Panc1 (cell line): ENCODE data around the gene AHCTF1. TPM values are rescaled to one million over a fixed set of nuclear protein-coding genes. Genes with fewer than 3 reads are reported as not detected.

Source experiments
- ATAC-seq: fragments of 200-7000 bp; cut with Tn5 transposase; 2 replicates; pipeline ENCODE4 v1.9.1; 2020; ENCODE audit warnings: mild to moderate bottlenecking, moderate library complexity
- BruUV-seq: library from RNA; stranded (reverse); fragments of 400-500 nt; replicated peaks from 2 replicates; lab custom pipeline; 2021; lab: Mats Ljungman, UMichigan
- CTCF ChIA-PET: fragments of 300-600 bp; sonication (Branson Sonifier 250); formaldehyde crosslinking; loops from one replicate; lab custom pipeline; 2022; ENCODE audit warnings: antibody characterized with exemption; lab: Charles Lee
- POLR2A ChIA-PET: fragments of 300-600 bp; sonication (Branson Sonifier 250); formaldehyde crosslinking; loops from one replicate; lab custom pipeline; 2022; ENCODE audit warnings: antibody characterized with exemption; lab: Charles Lee
- DNase-seq: peaks from one replicate; pipeline ENCODE4 v3.0.0-alpha.2; 2010; ENCODE audit warnings: low read depth, low spot score
- H3K27ac ChIP-seq: 2 replicates; pipeline ENCODE4 v1.5.1; 2011; ENCODE audit warnings: mild to moderate bottlenecking, low read length, inconsistent platforms
- H3K27me3 ChIP-seq: fragments of 200-500 bp; sonication (Bioruptor generic); 2 replicates; pipeline ENCODE4 v1.6.0; 2014; ENCODE audit warnings: low read length, inconsistent platforms; ENCODE audit not compliant: control insufficient read depth, insufficient read depth
- H3K36me3 ChIP-seq: fragments of 200-500 bp; sonication (Bioruptor generic); 2 replicates; pipeline ENCODE4 v1.5.1; 2014; ENCODE audit warnings: inconsistent platforms, mild to moderate bottlenecking, low read length, moderate library complexity; ENCODE audit not compliant: control insufficient read depth, insufficient read depth
- H3K4me1 ChIP-seq: 2 replicates; pipeline ENCODE4 v1.5.1; 2011; ENCODE audit warnings: inconsistent platforms, mild to moderate bottlenecking, low read length, moderate library complexity; ENCODE audit not compliant: control insufficient read depth, insufficient read depth
- H3K4me3 ChIP-seq, 2 experiments: 2 replicates each; pipeline ENCODE4 v1.5.1; 2011 to 2012; ENCODE audit warnings: low read depth in 2 of 2, low read length in 2 of 2, mild to moderate bottlenecking in 2 of 2, inconsistent platforms in 1 of 2, moderate library complexity in 1 of 2
- H3K9me3 ChIP-seq: fragments of 200-500 bp; sonication (Bioruptor generic); 2 replicates; pipeline ENCODE4 v1.5.1; 2014; ENCODE audit warnings: low read depth, mild to moderate bottlenecking, inconsistent platforms, low read length, moderate library complexity; ENCODE audit not compliant: control insufficient read depth, insufficient read depth
- CTCF ChIP-seq: fragments of 450-650 bp; IDR thresholded peaks from 2 replicates; pipeline ENCODE4 v1.5.1; 2017; ENCODE audit warnings: mild to moderate bottlenecking
- POLR2AphosphoS5 ChIP-seq: IDR thresholded peaks from 2 replicates; pipeline ENCODE4 v1.6.1; 2012; ENCODE audit warnings: mild to moderate bottlenecking, low read depth, low read length, moderate library complexity
- REST ChIP-seq, 2 experiments: IDR thresholded peaks; 2 replicates each; pipeline ENCODE4 v1.6.1; 2011 to 2012; ENCODE audit warnings: low read depth in 2 of 2, control low read depth in 1 of 2, low read length in 1 of 2, mild to moderate bottlenecking in 1 of 2, moderate library complexity in 1 of 2; ENCODE audit not compliant: insufficient read depth in 1 of 2
- SIN3A ChIP-seq: IDR thresholded peaks from 2 replicates; pipeline ENCODE4 v1.6.1; 2012; ENCODE audit warnings: low read depth, mild to moderate bottlenecking, low read length, moderate library complexity, borderline replicate concordance; ENCODE audit not compliant: insufficient read depth
- TCF7L2 ChIP-seq: IDR thresholded peaks from 2 replicates; pipeline ENCODE4 v1.6.1; 2011; ENCODE audit warnings: mild to moderate bottlenecking, low read depth, low read length, inconsistent platforms
- in situ Hi-C: cut with HindIII; loops from 2 replicates; pipeline ENCODE4 v1.10.0; 2016; ENCODE audit warnings: low sequenced_read_pairs, low pct_unique_long_range_greater_than_20kb
- intact Hi-C: fragments of 100-400 bp; cut with micrococcal nuclease; formaldehyde crosslinking; loops from one replicate; pipeline ENCODE4 v1.10.0; 2022; ENCODE audit not compliant: unreplicated experiment
- total RNA-seq: library from RNA; stranded (reverse); gene quantifications from one replicate; pipeline ENCODE4 v1.2.1, GENCODE V29; 2021; ENCODE audit not compliant: unreplicated experiment

The AHCTF1 gene
- total RNA-seq, 1 experiment from 2014 or later, result 49.9 TPM

GRCh38 chr1:246790833-246791232, 140.9 kb downstream of the AHCTF1 start:
- no peak for TF ChIP-seq POLR2AphosphoS5
- TF ChIP-seq SIN3A, result no peak
- TF ChIP-seq CTCF, result no peak
- TF ChIP-seq TCF7L2, result no peak
- no peak for TF ChIP-seq REST (IDR thresholded peaks at IDR 0.05; ENCODE audit: insufficient read depth in 1 of 2, low read depth in 2 of 2, low read length in 1 of 2)
- ChIA-PET POLR2A (interaction anchor here (0.6 kb wide), 1 partner anchor 390 kb away, joined by 4 read pairs; no protein-coding TSS in a partner anchor), CTCF (interaction anchor here (0.7 kb wide), 1 partner anchor 89 kb away, joined by 3 read pairs; no protein-coding TSS in a partner anchor)
- no peak overlapping the region for H3K27ac ChIP-seq
- H3K4me1 ChIP-seq, result no peaks in the 10 kb centered on the region
- in situ Hi-C loops, result no loop called here
- ATAC-seq (no peak), DNase-seq (no peak)
- BruUV-seq, result no TSS peak
- H3K36me3 ChIP-seq, result no peaks in the 10 kb centered on the region
- no peaks in the 10 kb centered on the region for H3K27me3 ChIP-seq
- H3K9me3 ChIP-seq, result no peaks in the 10 kb centered on the region
- H3K4me3 ChIP-seq, result no peak overlapping the region
- intact Hi-C loops, result no loop called here

GRCh38 chr1:246790364-246790763, 141.4 kb downstream of the AHCTF1 start:
- intact Hi-C loops, result no loop called here

More at GRCh38 chr1:246790364-246790763, 141.4 kb downstream of the AHCTF1 start:
- no peaks in the 10 kb centered on the region for H3K4me1 ChIP-seq
- no peak for DNase-seq
- TF ChIP-seq SIN3A (no peak), REST (IDR thresholded peaks at IDR 0.05; ENCODE audit: insufficient read depth in 1 of 2, low read depth in 2 of 2, low read length in 1 of 2) (no peak), CTCF (no peak), POLR2AphosphoS5 (no peak), TCF7L2 (no peak)
- H3K4me3 ChIP-seq, result no peak overlapping the region
- in situ Hi-C loops, result no loop called here
- CTCF ChIA-PET, result interaction anchor here (0.7 kb wide), 1 partner anchor 89 kb away, joined by 3 read pairs; no protein-coding TSS in a partner anchor
- no peak overlapping the region for H3K27ac ChIP-seq
- no peaks in the 10 kb centered on the region for H3K36me3 ChIP-seq
- POLR2A ChIA-PET, result interaction anchor here (0.6 kb wide), 1 partner anchor 390 kb away, joined by 4 read pairs; no protein-coding TSS in a partner anchor
- ATAC-seq, result no peak
- no peaks in the 10 kb centered on the region for H3K27me3 ChIP-seq
- no peaks in the 10 kb centered on the region for H3K9me3 ChIP-seq
- no TSS peak for BruUV-seq
